H1 (cell line): ENCODE results near the gene NUDT2. TPM values are rescaled to one million over a fixed set of nuclear protein-coding genes. Genes with fewer than 3 reads are reported as not detected.

Source experiments
- CTCF ChIA-PET: fragments of 300-600 bp; sonication (Branson Sonifier 250); formaldehyde crosslinking; loops from one replicate; lab custom pipeline; 2021; ENCODE audit not compliant: partially characterized antibody; lab: Charles Lee
- POLR2A ChIA-PET: fragments of 300-600 bp; sonication (Branson Sonifier 250); formaldehyde crosslinking; loops from one replicate; lab custom pipeline; 2021; ENCODE audit warnings: inconsistent platforms; ENCODE audit not compliant: partially characterized antibody; lab: Charles Lee
- DNase-seq, 2 experiments: peaks; one replicate each; pipeline versions ENCODE4 v3.0.0 to v3.0.0-alpha.2; 2010 to 2022; ENCODE audit warnings: low spot score in 2 of 2, low read depth in 1 of 2, mixed read lengths in 1 of 2
- FAIRE-seq: peaks from 2 replicates; lab custom pipeline; 2011; peaks lifted over from hg19 to GRCh38; lab: Jason Lieb, UNC
- H2AFZ ChIP-seq: 2 replicates; pipeline ENCODE4 v1.8.1; 2012; ENCODE audit warnings: low read length, inconsistent platforms
- H2AK5ac ChIP-seq: 2 replicates; pipeline ENCODE4 v1.6.1; 2013; ENCODE audit warnings: low read depth, low read length
- H2BK120ac ChIP-seq: replicated peaks from 2 replicates; pipeline ENCODE3; 2013; ENCODE audit warnings: low read depth, low read length, inconsistent platforms
- H2BK12ac ChIP-seq: 2 replicates; pipeline ENCODE4 v1.6.1; 2013; ENCODE audit warnings: low read depth, low read length
- H2BK15ac ChIP-seq: 2 replicates; pipeline ENCODE4 v1.6.1; 2013; ENCODE audit warnings: low read length
- H2BK20ac ChIP-seq: 2 replicates; pipeline ENCODE4 v1.6.1; 2013; ENCODE audit warnings: low read length
- H2BK5ac ChIP-seq: 2 replicates; pipeline ENCODE4 v1.6.1; 2013; ENCODE audit warnings: low read depth, low read length
- H3K14ac ChIP-seq: 2 replicates; pipeline ENCODE4 v1.6.1; 2013; ENCODE audit warnings: inconsistent platforms; ENCODE audit not compliant: insufficient read length
- H3K18ac ChIP-seq: 2 replicates; pipeline ENCODE4 v1.6.1; 2013; ENCODE audit warnings: low read length; ENCODE audit errors: extremely low read depth
- H3K23ac ChIP-seq: 2 replicates; pipeline ENCODE4 v1.6.1; 2013; ENCODE audit warnings: inconsistent platforms; ENCODE audit not compliant: insufficient read length
- H3K23me2 ChIP-seq: 2 replicates; pipeline ENCODE4 v1.6.1; 2013; ENCODE audit warnings: low read depth, low read length
- H3K27ac ChIP-seq: 2 replicates; pipeline ENCODE4 v1.6.1; 2011; ENCODE audit warnings: low read depth, low read length, inconsistent platforms
- H3K27me3 ChIP-seq, 4 experiments: replicated peaks in 1 of 4; 1 replicate in 1 of 4; 2 replicates in 3 of 4; pipeline versions ENCODE4 v1.6.1 to v1.8.1; 2011 to 2013; ENCODE audit warnings: low read length in 3 of 4, mild to moderate bottlenecking in 3 of 4, inconsistent platforms in 2 of 4, mixed read lengths in 2 of 4, moderate library complexity in 1 of 4; ENCODE audit not compliant: control insufficient read depth in 3 of 4, insufficient read depth in 3 of 4; ENCODE audit errors: extremely low read depth in 1 of 4
- H3K36me3 ChIP-seq, 4 experiments: 2 replicates each; pipeline versions ENCODE4 v1.6.1 to v1.8.1; 2011 to 2013; ENCODE audit warnings: mild to moderate bottlenecking in 4 of 4, low read length in 3 of 4, moderate library complexity in 2 of 4, control low read depth in 1 of 4, inconsistent platforms in 1 of 4; ENCODE audit not compliant: insufficient read depth in 4 of 4, control insufficient read depth in 2 of 4
- H3K4ac ChIP-seq: replicated peaks from 2 replicates; pipeline ENCODE3; 2013; ENCODE audit warnings: low read length, low read depth, mixed read lengths, inconsistent platforms; ENCODE audit not compliant: insufficient read length
- H3K4me1 ChIP-seq, 4 experiments: replicated peaks in 1 of 4; 1 replicate in 1 of 4; 2 replicates in 3 of 4; pipeline versions ENCODE4 v1.6.1 to v1.8.1; 2011 to 2013; ENCODE audit warnings: low read length in 3 of 4, inconsistent platforms in 2 of 4, mixed read lengths in 1 of 4; ENCODE audit not compliant: insufficient read depth in 4 of 4, control insufficient read depth in 3 of 4
- H3K4me2 ChIP-seq, 2 experiments: 2 replicates each; pipeline versions ENCODE4 v1.6.1 to v1.8.1; 2011 to 2013; ENCODE audit warnings: low read depth in 2 of 2, low read length in 2 of 2, control low read depth in 1 of 2, inconsistent platforms in 1 of 2, mild to moderate bottlenecking in 1 of 2; ENCODE audit not compliant: insufficient read depth in 1 of 2
- H3K4me3 ChIP-seq, 4 experiments: fragments of 200-600, 300-600 bp in 1 of 4; sonication (generic), shearing (Covaris generic), sonication (Bioruptor Twin) in 1 of 4; 2 replicates each; pipeline versions ENCODE4 v1.5.1 to v1.8.1; 2011 to 2016; ENCODE audit warnings: low read length in 4 of 4, low read depth in 3 of 4, control low read depth in 2 of 4, inconsistent platforms in 2 of 4, mild to moderate bottlenecking in 2 of 4, mixed read lengths in 1 of 4, moderate library complexity in 1 of 4; ENCODE audit not compliant: insufficient read depth in 2 of 4; ENCODE audit errors: extremely low read depth in 1 of 4
- H3K56ac ChIP-seq: replicated peaks from 2 replicates; pipeline ENCODE3; 2013; ENCODE audit warnings: low read depth, mild to moderate bottlenecking, mixed read lengths, low read length, inconsistent platforms; ENCODE audit not compliant: insufficient read length
- H3K79me1 ChIP-seq: 2 replicates; pipeline ENCODE4 v1.6.1; 2013; ENCODE audit warnings: low read depth, low read length, control low read depth
- H3K79me2 ChIP-seq, 2 experiments: 2 replicates each; pipeline versions ENCODE4 v1.6.1 to v1.8.1; 2012 to 2013; ENCODE audit warnings: low read length in 2 of 2, mild to moderate bottlenecking in 2 of 2, inconsistent platforms in 1 of 2; ENCODE audit not compliant: insufficient read depth in 2 of 2, control insufficient read depth in 1 of 2
- H3K9ac ChIP-seq, 4 experiments: replicated peaks in 1 of 4; 1 replicate in 1 of 4; 2 replicates in 3 of 4; pipeline versions ENCODE4 v1.6.1 to v1.8.1; 2011 to 2013; ENCODE audit warnings: low read depth in 3 of 4, low read length in 3 of 4, control low read depth in 2 of 4, mild to moderate bottlenecking in 2 of 4, moderate library complexity in 2 of 4, inconsistent platforms in 1 of 4; ENCODE audit errors: extremely low read depth in 1 of 4
- H3K9me3 ChIP-seq, 2 experiments: 2 replicates each; pipeline versions ENCODE4 v1.6.1 to v1.8.1; 2012 to 2013; ENCODE audit warnings: mild to moderate bottlenecking in 2 of 2, moderate library complexity in 2 of 2, control low read depth in 1 of 2, inconsistent platforms in 1 of 2, low read depth in 1 of 2, low read length in 1 of 2, mixed read lengths in 1 of 2; ENCODE audit not compliant: insufficient read depth in 2 of 2
- H4K20me1 ChIP-seq, 2 experiments: replicated peaks in 1 of 2; 2 replicates each; pipeline versions ENCODE3 to v1.8.1; 2011 to 2013; ENCODE audit warnings: inconsistent platforms in 2 of 2, low read length in 2 of 2, mild to moderate bottlenecking in 1 of 2; ENCODE audit not compliant: insufficient read depth in 2 of 2, control insufficient read depth in 1 of 2
- H4K5ac ChIP-seq: 2 replicates; pipeline ENCODE4 v1.6.1; 2013; ENCODE audit warnings: low read length, low read depth, mixed read lengths, inconsistent platforms; ENCODE audit not compliant: insufficient read length
- H4K8ac ChIP-seq: 2 replicates; pipeline ENCODE4 v1.8.0; 2013; ENCODE audit warnings: mild to moderate bottlenecking, moderate library complexity, low read length, inconsistent platforms; ENCODE audit not compliant: insufficient read depth; ENCODE audit errors: extremely low read depth
- H4K91ac ChIP-seq: replicated peaks from 2 replicates; pipeline ENCODE3; 2013; ENCODE audit warnings: low read length, mixed read lengths, inconsistent platforms; ENCODE audit not compliant: insufficient read length
- BACH1 ChIP-seq: IDR thresholded peaks from 2 replicates; pipeline ENCODE4 v1.6.1; 2012; ENCODE audit warnings: low read length, improper control_type of control experiment
- CBX5 ChIP-seq: fragments of 300-800, 300-1000 bp; sonication (generic); IDR thresholded peaks from 2 replicates; pipeline ENCODE4 v1.7.1; 2016; ENCODE audit warnings: antibody characterized with exemption, low read length, low read depth
- E2F6 ChIP-seq: IDR thresholded peaks from 2 replicates; pipeline ENCODE4 v1.6.1; 2012; ENCODE audit warnings: inconsistent platforms
- EZH2 ChIP-seq: fragments of 200-600 bp; sonication (generic); IDR thresholded peaks from 2 replicates; pipeline ENCODE4 v1.7.1; 2012; ENCODE audit warnings: low read depth, mild to moderate bottlenecking, moderate library complexity, low read length, inconsistent platforms; ENCODE audit not compliant: severe bottlenecking
- PHF8 ChIP-seq: fragments of 200-600 bp; sonication (generic); conservative IDR thresholded peaks from 2 replicates; pipeline ENCODE4 v1.7.1; 2012; ENCODE audit warnings: low read depth, mild to moderate bottlenecking, inconsistent platforms, low read length, moderate library complexity
- POLR2A ChIP-seq, 2 experiments: IDR thresholded peaks; 1 replicate in 1 of 2; 2 replicates in 1 of 2; pipeline ENCODE4 v1.6.1; 2011; ENCODE audit warnings: low read depth in 2 of 2, low read length in 2 of 2, mild to moderate bottlenecking in 2 of 2; ENCODE audit errors: control extremely low read depth in 1 of 2
- POU5F1 ChIP-seq: IDR thresholded peaks from 2 replicates; pipeline ENCODE4 v1.6.1; 2011; ENCODE audit warnings: low read depth, mild to moderate bottlenecking, low read length, moderate library complexity
- SIN3A ChIP-seq, 2 experiments: IDR thresholded peaks in 1 of 2; conservative IDR thresholded peaks in 1 of 2; 2 replicates each; pipeline ENCODE4 v1.6.1; 2011 to 2012; ENCODE audit warnings: low read length in 2 of 2, improper control_type of control experiment in 1 of 2, low read depth in 1 of 2, mild to moderate bottlenecking in 1 of 2
- SIRT6 ChIP-seq: IDR thresholded peaks from one replicate; pipeline ENCODE4 v1.7.1; 2012; ENCODE audit warnings: low read length, inconsistent platforms
- SP1 ChIP-seq: IDR thresholded peaks from 2 replicates; pipeline ENCODE4 v1.6.1; 2011; ENCODE audit warnings: low read depth, low read length
- SP2 ChIP-seq: IDR thresholded peaks from 2 replicates; pipeline ENCODE4 v1.6.1; 2012; ENCODE audit warnings: mild to moderate bottlenecking, low read length, inconsistent platforms
- SUZ12 ChIP-seq: fragments of 200-600 bp; sonication (generic); IDR thresholded peaks from 2 replicates; pipeline ENCODE4 v1.6.1; 2012; ENCODE audit warnings: mild to moderate bottlenecking, inconsistent platforms, low read length, moderate library complexity, mixed read lengths
- TAF7 ChIP-seq: optimal IDR thresholded peaks from 2 replicates; pipeline ENCODE3; 2011; ENCODE audit warnings: low read depth, mild to moderate bottlenecking, inconsistent platforms, low read length, moderate library complexity, borderline replicate concordance
- TEAD4 ChIP-seq: IDR thresholded peaks from 2 replicates; pipeline ENCODE4 v1.6.1; 2012; ENCODE audit warnings: low read depth, low read length, inconsistent platforms, mixed read lengths
- WGBS, 2 experiments: shearing (Covaris generic) in 1 of 2; methylation state at CpG; one replicate each; pipeline versions ENCODE4 v1.1.6 to v1.1.7; 2013 to 2015; ENCODE audit warnings: low lambda C conversion rate in 2 of 2, mixed read lengths in 2 of 2, inconsistent platforms in 1 of 2, low coverage in 1 of 2, missing lambda C conversion rate in 1 of 2; ENCODE audit not compliant: insufficient replicate concordance in 2 of 2, insufficient coverage in 1 of 2, insufficient read length in 1 of 2; ENCODE audit errors: extremely low coverage in 1 of 2, missing lambda C conversion rate in 1 of 2; 5-methylcytosine and 5-hydroxymethylcytosine counted together
- polyA plus RNA-seq, 7 experiments: library from polyadenylated mRNA; depleted of rRNA in 3 of 7; stranded (reverse) in 5 of 7; unstranded in 2 of 7; fragments of >200 nt in 5 of 7; fragments of 200-250 nt in 2 of 7; gene quantifications; 1 replicate in 5 of 7; 2 replicates in 1 of 7; 4 replicates in 1 of 7; pipeline versions ENCODE4 v1.2.1 to v1.2.3, GENCODE V29; 2011 to 2013; ENCODE audit warnings: missing spikeins in 2 of 7, mixed read lengths in 2 of 7
- total RNA-seq: library from RNA; stranded (reverse); fragmentation: NEBNext Ultra II Directional; extraction: Animal tissue kit (Norgen Biotek cat#: 25700); gene quantifications from 2 replicates; pipeline ENCODE4 v1.2.1, GENCODE V29; 2021

The NUDT2 gene
- total and polyA plus RNA-seq, 2 of the 8 experiments (the other 6 are each of a cell fraction or from before 2014, with no cell fraction given) = 16.7 to 23.7 TPM

DNA sequence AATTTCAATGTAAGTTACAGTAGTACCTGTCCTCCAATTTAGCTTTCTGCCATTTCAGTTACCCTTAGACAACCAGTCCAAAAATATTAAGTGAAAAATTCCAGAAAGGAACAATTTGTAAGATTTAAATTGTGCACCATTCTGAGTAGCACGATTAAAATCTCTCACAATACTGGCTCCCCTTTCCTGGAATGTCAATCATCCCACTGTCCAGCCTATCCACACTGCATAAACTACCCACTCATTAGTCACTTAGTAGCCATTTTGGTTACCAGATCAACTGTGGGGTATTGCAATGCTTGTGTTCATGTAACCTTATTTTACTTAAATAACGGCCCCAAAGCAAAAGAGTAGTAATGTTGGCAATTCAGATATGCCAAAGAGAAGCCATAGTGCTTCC is 11.9 kb upstream of the NUDT2 start:
- no peaks in the 10 kb centered on the region for H3K36me3 ChIP-seq
- no peak overlapping the region for H3K9ac ChIP-seq
- DNase-seq = no peak
- WGBS, 2 experiments = 88% methylated on average over 2 of the region's 2 CpGs; no CpG with 5 or more reads in 1 of the 2 experiments
- H2AFZ ChIP-seq = no peak overlapping the region
- no peak overlapping the region for H2BK5ac ChIP-seq
- H3K4me1 ChIP-seq = no peaks in the 10 kb centered on the region
- ChIA-PET POLR2A (interaction anchor here (0.6 kb wide), 2 partner anchors 27 to 269 kb away, joined by 3 read pairs; no protein-coding TSS in a partner anchor), CTCF (interaction anchor here (0.5 to 1.0 kb wide), 3 partner anchors 62 to 137 kb away, joined by 3 to 7 read pairs (median 3); no protein-coding TSS in a partner anchor)
- H3K4ac ChIP-seq = no peak overlapping the region
- H3K27me3 ChIP-seq = no peaks in the 10 kb centered on the region
- no peaks in the 10 kb centered on the region for H3K79me1 ChIP-seq
- H3K56ac ChIP-seq = no peak overlapping the region
- H3K23me2 ChIP-seq = no peaks in the 10 kb centered on the region
- H2BK15ac ChIP-seq = no peak overlapping the region
- no peak overlapping the region for H4K5ac ChIP-seq
- FAIRE-seq = no peak
- no peaks in the 10 kb centered on the region for H3K9me3 ChIP-seq
- no peak for TF ChIP-seq CBX5
- no peak for TF ChIP-seq TAF7
- no peak for TF ChIP-seq SP2
- no peak for TF ChIP-seq TEAD4
- no peak for TF ChIP-seq E2F6
- no peak for TF ChIP-seq PHF8
- no peak for TF ChIP-seq SP1
- no peak for TF ChIP-seq SIRT6
- TF ChIP-seq BACH1 = no peak
- TF ChIP-seq SIN3A (conservative IDR thresholded peaks at IDR 0.05 in 1 of 2, IDR thresholded peaks at IDR 0.05 in 1 of 2; ENCODE audit: low read depth in 1 of 2, low read length in 2 of 2) = no peak
- TF ChIP-seq EZH2 = no peak
- TF ChIP-seq POLR2A (IDR thresholded peaks at IDR 0.05; ENCODE audit: control extremely low read depth in 1 of 2, low read depth in 2 of 2, low read length in 2 of 2) = no peak
- TF ChIP-seq SUZ12 = no peak
- no peak for TF ChIP-seq POU5F1
- no peak overlapping the region for H3K27ac ChIP-seq
- H3K18ac ChIP-seq = no peak overlapping the region
- H4K91ac ChIP-seq = no peak overlapping the region
- H3K23ac ChIP-seq = no peak overlapping the region
- no peak overlapping the region for H2BK20ac ChIP-seq
- no peak overlapping the region for H4K8ac ChIP-seq
- H3K79me2 ChIP-seq = no peaks in the 10 kb centered on the region
- no peak overlapping the region for H3K4me3 ChIP-seq
- H2BK120ac ChIP-seq = no peak overlapping the region
- no peak overlapping the region for H2AK5ac ChIP-seq
- no peaks in the 10 kb centered on the region for H4K20me1 ChIP-seq
- H3K4me2 ChIP-seq = no peak overlapping the region
- no peak overlapping the region for H2BK12ac ChIP-seq
- H3K14ac ChIP-seq = no peak overlapping the region
